Peyer's patch (tissue), 4 donors: ENCODE measurements around the gene ANKRD44. TPM values are rescaled to one million over a fixed set of nuclear protein-coding genes. Genes with fewer than 3 reads are reported as not detected.

Experiments
- DNase-seq, 3 donors: peaks; one replicate each; pipeline ENCODE4 v3.0.0-alpha.2; 2017 to 2019
- H3K27ac ChIP-seq, 4 donors: fragments of 200-600 bp; sonication (generic); one replicate each; pipeline ENCODE4 v1.5.1; 2016 to 2019
- H3K27me3 ChIP-seq, 2 donors: fragments of 200-600 bp; sonication (generic); one replicate each; pipeline ENCODE4 v1.5.1; 2019
- H3K36me3 ChIP-seq, 3 donors: fragments of 200-600 bp; sonication (generic); one replicate each; pipeline ENCODE4 v1.5.1; 2016 to 2019
- H3K4me1 ChIP-seq, 4 donors: fragments of 200-600 bp; sonication (generic); one replicate each; pipeline ENCODE4 v1.5.1; 2016 to 2019
- H3K4me3 ChIP-seq, 4 donors: fragments of 200-600 bp; sonication (generic); 1 replicate in 3 of 4; 2 replicates in 1 of 4; pipeline ENCODE4 v1.5.1; 2016 to 2019; ENCODE audit warnings: mild to moderate bottlenecking in 1 of 4
- H3K9me3 ChIP-seq, 4 donors: fragments of 200-600 bp; sonication (generic); one replicate each; pipeline ENCODE4 v1.5.1; 2016 to 2019; ENCODE audit warnings: mild to moderate bottlenecking in 1 of 4
- POLR2A ChIP-seq, 2 donors: fragments of 450-650 bp; IDR thresholded peaks; one replicate each; pipeline ENCODE4 v1.5.1; 2017; ENCODE audit warnings: antibody characterized with exemption in 2 of 2, mild to moderate bottlenecking in 2 of 2, moderate library complexity in 2 of 2
- total RNA-seq, 4 donors: library from RNA; depleted of rRNA; stranded (reverse); fragments of >200 nt; gene quantifications; one replicate each; pipeline ENCODE4 v1.1.0, GENCODE V29; 2016
- TF ChIP-seq, protein P1 (sequence below), 6 experiments: fragments of 450-650 bp in 4 of 6; fragments of 200-600 bp in 2 of 6; sonication (generic) in 1 of 6; IDR thresholded peaks; one replicate each; pipeline ENCODE4 v1.5.1; 2017 to 2019; ENCODE audit warnings: antibody characterized with exemption in 6 of 6, mild to moderate bottlenecking in 3 of 6, moderate library complexity in 1 of 6

ANKRD44 gene
- total RNA-seq, 4 donors from 2014 or later = 24.8 to 215 (median 32.0) TPM

DNA sequence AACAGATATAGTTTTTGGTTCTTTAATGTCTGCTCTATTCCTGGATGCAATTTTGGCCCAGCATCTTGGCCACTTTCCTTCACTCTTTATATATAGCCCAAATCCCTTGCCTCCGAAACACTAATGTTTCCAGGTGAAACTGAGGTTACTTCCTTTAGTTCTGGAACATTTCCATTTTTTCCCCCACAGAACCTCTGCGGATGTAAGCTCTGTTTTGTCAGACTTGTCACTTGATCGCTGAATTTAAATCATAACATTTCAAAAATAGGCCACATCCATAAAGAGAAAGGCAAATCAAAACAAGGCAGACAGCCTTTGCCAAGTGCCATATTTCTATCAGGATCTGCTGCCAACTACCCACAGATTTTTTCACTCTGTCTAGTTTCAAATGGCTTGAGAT lies 115.1 kb downstream of the ANKRD44 start:
- no peak for DNase-seq
- Histone ChIP-seq H3K36me3 (no peaks in the 10 kb centered on the region), H3K27me3 (no peaks in the 10 kb centered on the region), H3K27ac (peak overlapping the region in 1 of 4 donors; percentile 75), H3K4me3 (no peak overlapping the region), H3K4me1 (peaks cover 0 to 19% (median 14%) of the 10 kb centered on the region in 4 donors), H3K9me3 (no peaks in the 10 kb centered on the region)
- no peak for TF ChIP-seq POLR2A (IDR thresholded peaks at IDR 0.05)
- TF ChIP-seq, protein P1, sequence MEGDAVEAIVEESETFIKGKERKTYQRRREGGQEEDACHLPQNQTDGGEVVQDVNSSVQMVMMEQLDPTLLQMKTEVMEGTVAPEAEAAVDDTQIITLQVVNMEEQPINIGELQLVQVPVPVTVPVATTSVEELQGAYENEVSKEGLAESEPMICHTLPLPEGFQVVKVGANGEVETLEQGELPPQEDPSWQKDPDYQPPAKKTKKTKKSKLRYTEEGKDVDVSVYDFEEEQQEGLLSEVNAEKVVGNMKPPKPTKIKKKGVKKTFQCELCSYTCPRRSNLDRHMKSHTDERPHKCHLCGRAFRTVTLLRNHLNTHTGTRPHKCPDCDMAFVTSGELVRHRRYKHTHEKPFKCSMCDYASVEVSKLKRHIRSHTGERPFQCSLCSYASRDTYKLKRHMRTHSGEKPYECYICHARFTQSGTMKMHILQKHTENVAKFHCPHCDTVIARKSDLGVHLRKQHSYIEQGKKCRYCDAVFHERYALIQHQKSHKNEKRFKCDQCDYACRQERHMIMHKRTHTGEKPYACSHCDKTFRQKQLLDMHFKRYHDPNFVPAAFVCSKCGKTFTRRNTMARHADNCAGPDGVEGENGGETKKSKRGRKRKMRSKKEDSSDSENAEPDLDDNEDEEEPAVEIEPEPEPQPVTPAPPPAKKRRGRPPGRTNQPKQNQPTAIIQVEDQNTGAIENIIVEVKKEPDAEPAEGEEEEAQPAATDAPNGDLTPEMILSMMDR (IDR thresholded peaks at IDR 0.05) = no peak

DNA sequence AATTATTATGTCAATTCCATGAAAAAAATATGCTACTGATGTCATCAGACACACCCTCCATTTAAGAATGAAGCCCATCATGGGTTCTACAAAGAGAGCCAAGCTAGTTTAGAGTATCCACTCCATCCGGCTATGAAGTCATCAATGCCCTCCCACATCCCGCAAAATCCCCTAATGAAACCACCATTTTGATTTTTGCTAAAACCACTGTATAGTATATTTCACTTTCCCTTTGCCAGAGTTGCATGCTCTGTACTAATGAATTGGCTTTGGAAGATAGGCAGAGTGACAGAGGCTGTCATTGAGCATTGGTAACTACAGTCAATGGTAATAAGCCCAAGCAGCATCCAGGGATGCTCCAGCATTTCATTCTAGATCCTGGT lies 118.6 kb downstream of the ANKRD44 start:
- H3K27ac ChIP-seq = peak overlapping the region in 1 of 4 donors; percentile 57
- TF ChIP-seq POLR2A (IDR thresholded peaks at IDR 0.05) = no peak
- TF ChIP-seq, protein P1 (IDR thresholded peaks at IDR 0.05) = no peak
- H3K4me3 ChIP-seq = no peak overlapping the region
- no peaks in the 10 kb centered on the region for H3K36me3 ChIP-seq
- H3K9me3 ChIP-seq = no peaks in the 10 kb centered on the region
- DNase-seq = no peak
- H3K27me3 ChIP-seq = no peaks in the 10 kb centered on the region
- peaks cover 0 to 7% (median 5%) of the 10 kb centered on the region in 4 donors for H3K4me1 ChIP-seq

DNA sequence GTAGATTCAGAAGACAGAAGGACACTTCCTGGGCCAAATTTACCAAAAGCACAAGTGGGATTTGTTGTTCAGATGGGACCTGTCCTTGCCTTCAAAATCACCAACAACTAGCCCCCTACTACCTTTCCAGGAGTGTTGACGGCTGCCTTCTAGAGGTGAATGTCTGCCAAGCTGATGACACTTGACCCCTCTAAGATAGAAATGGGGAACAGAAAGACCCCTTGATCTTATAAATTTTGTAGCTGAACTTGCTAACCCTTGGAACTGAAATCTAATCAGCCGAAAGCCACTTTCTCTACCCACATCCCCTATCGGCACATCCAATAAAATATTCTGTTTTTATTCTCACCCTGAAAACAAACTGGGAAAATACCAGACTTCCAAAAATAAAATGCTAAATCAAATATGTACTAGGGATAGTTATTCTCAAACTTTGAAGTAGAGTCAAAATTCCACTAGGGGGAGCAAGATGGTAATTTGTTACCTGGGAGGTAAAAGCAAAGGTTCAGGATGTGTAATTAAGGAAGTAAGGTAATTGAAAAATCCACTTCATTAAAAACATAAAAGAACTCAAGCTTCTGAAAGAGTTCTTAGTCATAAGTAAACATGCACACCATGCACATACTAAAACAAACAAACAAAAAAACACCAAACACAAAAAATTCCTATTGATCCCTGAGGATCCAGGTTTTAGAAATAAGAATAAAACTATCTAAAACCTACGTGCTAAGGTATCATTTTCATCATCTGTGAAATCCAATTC lies 119.2 kb downstream of the ANKRD44 start:
- DNase-seq = no peak
- no peak for TF ChIP-seq POLR2A (IDR thresholded peaks at IDR 0.05)
- TF ChIP-seq, protein P1 (IDR thresholded peaks at IDR 0.05) = peak; percentile 57 to 92 (median 84)
- H3K9me3 ChIP-seq = no peaks in the 10 kb centered on the region
- H3K36me3 ChIP-seq = no peaks in the 10 kb centered on the region
- peak overlapping the region in 1 of 4 donors; percentile 57 for H3K27ac ChIP-seq
- H3K27me3 ChIP-seq = no peaks in the 10 kb centered on the region
- peaks cover 0 to 7% (median 5%) of the 10 kb centered on the region in 4 donors for H3K4me1 ChIP-seq
- H3K4me3 ChIP-seq = no peak overlapping the region

DNA sequence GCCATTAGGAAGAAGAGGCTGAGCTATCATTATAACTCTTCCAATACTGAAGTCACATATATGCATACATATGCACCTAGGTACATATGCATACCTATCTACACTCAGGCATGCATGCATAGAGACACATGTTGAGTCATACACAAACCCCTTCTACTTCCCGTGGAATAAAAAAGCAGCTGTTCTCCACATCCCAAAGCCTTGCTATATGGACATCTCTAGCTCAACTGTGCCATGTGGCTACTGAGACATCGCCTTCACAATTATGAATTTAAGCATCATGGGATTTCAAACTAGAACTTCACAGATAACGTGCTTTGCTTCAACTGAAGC lies 120.5 kb downstream of the ANKRD44 start:
- no peaks in the 10 kb centered on the region for H3K27me3 ChIP-seq
- H3K9me3 ChIP-seq = no peaks in the 10 kb centered on the region
- H3K4me1 ChIP-seq = peaks cover 0 to 7% (median 3%) of the 10 kb centered on the region in 4 donors
- H3K27ac ChIP-seq = no peak overlapping the region
- no peak for DNase-seq
- H3K36me3 ChIP-seq = no peaks in the 10 kb centered on the region
- TF ChIP-seq POLR2A (IDR thresholded peaks at IDR 0.05) = no peak
- TF ChIP-seq, protein P1 (IDR thresholded peaks at IDR 0.05) = no peak
- H3K4me3 ChIP-seq = no peak overlapping the region

DNA sequence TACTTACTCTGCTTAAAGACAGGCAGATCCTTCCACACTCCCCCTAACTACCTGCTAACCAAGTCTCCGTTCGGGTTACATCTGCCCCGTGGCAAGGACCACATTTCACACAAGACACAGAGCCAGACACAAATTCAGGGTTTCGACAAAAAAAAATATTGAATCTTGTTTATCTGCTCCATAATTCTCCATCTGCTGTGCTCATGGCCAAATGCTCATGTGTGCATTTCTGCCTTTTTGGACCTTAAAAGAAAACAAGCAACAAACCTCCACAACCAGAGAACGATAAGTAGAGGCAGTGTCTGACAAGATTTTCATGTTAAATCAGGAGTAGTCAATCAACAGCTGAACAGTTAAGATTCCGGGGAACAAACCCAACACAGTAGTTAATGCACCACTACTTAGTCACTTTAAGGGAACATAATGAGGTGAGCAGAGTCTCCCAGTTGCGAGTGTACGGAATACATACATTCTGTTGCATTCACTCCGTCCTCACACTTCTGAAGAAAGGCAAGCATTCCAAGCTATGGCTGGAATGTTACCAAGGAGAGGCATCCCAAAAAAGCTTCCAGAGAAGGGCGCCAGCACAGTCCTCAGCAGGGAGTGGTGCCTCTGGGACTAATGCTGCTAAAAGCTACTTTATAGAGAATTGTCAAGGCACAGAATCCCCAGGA lies 121.0 kb downstream of the ANKRD44 start:
- H3K4me1 ChIP-seq = peaks cover 0 to 7% (median 3%) of the 10 kb centered on the region in 4 donors
- DNase-seq = no peak
- TF ChIP-seq, protein P1 (IDR thresholded peaks at IDR 0.05) = no peak
- no peak for TF ChIP-seq POLR2A (IDR thresholded peaks at IDR 0.05)
- no peaks in the 10 kb centered on the region for H3K36me3 ChIP-seq
- H3K4me3 ChIP-seq = no peak overlapping the region
- no peaks in the 10 kb centered on the region for H3K9me3 ChIP-seq
- H3K27ac ChIP-seq = no peak overlapping the region
- H3K27me3 ChIP-seq = no peaks in the 10 kb centered on the region
